Vagina (tissue), 2 donors: ENCODE results near the gene TYSND1. TPM values are rescaled to one million over a fixed set of nuclear protein-coding genes. Genes with fewer than 3 reads are reported as not detected.

Experiments
- DNase-seq, 2 donors: peaks; one replicate each; pipeline ENCODE4 v3.0.0-alpha.2; 2017; ENCODE audit errors: extremely low spot score in 2 of 2
- H3K27ac ChIP-seq: fragments of 200-600 bp; sonication (generic); one replicate; pipeline ENCODE4 v1.5.1; 2019
- H3K27me3 ChIP-seq: fragments of 200-600 bp; sonication (generic); one replicate; pipeline ENCODE4 v1.5.1; 2019
- H3K36me3 ChIP-seq, 2 donors: fragments of 200-600 bp; sonication (generic); one replicate each; pipeline ENCODE4 v1.5.1; 2017 to 2019
- H3K4me1 ChIP-seq: fragments of 200-600 bp; sonication (generic); one replicate; pipeline ENCODE4 v1.5.1; 2019
- H3K4me3 ChIP-seq, 2 donors: fragments of 200-600 bp; sonication (generic); 1 replicate in 1 of 2; 2 replicates in 1 of 2; pipeline ENCODE4 v1.5.1; 2016 to 2019
- H3K9me3 ChIP-seq: fragments of 200-600 bp; sonication (generic); one replicate; pipeline ENCODE4 v1.5.1; 2019
- POLR2A ChIP-seq, 2 donors: fragments of 450-650 bp; IDR thresholded peaks; one replicate each; pipeline ENCODE4 v1.6.1; 2017; ENCODE audit warnings: antibody characterized with exemption in 2 of 2, mild to moderate bottlenecking in 2 of 2, moderate library complexity in 2 of 2
- POLR2AphosphoS5 ChIP-seq, 2 donors: sonication (generic); formaldehyde crosslinking; IDR thresholded peaks; one replicate each; pipeline ENCODE4 v1.9.0; 2017; ENCODE audit warnings: antibody characterized with exemption in 2 of 2, mild to moderate bottlenecking in 2 of 2, low read depth in 1 of 2; ENCODE audit not compliant: insufficient read depth in 1 of 2
- intact Hi-C: fragments of 100-400 bp; cut with DNase I; formaldehyde crosslinking; loops from one replicate; pipeline ENCODE4 v1.15.1; 2023
- total RNA-seq: library from RNA; depleted of rRNA; stranded (reverse); fragments of >200 nt; gene quantifications from one replicate; pipeline ENCODE4 v1.2.3, GENCODE V29; 2016
- TF ChIP-seq, protein P1 (sequence below), 3 experiments: fragments of 450-650 bp in 2 of 3; fragments of 200-600 bp in 1 of 3; sonication (generic) in 1 of 3; IDR thresholded peaks; one replicate each; pipeline ENCODE4 v1.5.1; 2017 to 2019; ENCODE audit warnings: antibody characterized with exemption in 3 of 3, mild to moderate bottlenecking in 2 of 3, moderate library complexity in 2 of 3

TYSND1 gene
- total RNA-seq, 1 donor from 2014 or later: 15.7 TPM

DNA sequence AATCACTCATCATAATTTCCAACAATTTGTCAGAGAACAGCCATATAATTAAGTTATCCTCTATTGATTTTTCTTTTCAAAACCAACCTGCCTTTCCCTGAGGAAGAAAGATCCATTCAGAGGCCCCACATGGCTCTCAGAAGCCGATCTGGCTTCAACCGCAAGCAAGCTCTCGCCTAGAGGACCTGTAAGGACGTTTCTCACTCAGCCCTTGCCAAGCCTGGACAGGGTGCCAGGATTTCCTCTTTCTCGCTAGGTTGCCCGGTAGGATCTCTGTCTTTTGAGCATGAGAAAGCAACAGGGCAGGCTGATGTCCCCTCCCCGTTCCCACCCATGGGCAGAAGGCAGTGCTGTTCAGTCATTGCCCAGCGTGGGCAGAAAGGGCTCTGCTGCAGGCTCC is 26.9 kb downstream of the TYSND1 start:
- intact Hi-C loops: no loop called here
- H3K36me3 ChIP-seq: peaks cover 0 to 5% of the 10 kb centered on the region in 2 donors

DNA sequence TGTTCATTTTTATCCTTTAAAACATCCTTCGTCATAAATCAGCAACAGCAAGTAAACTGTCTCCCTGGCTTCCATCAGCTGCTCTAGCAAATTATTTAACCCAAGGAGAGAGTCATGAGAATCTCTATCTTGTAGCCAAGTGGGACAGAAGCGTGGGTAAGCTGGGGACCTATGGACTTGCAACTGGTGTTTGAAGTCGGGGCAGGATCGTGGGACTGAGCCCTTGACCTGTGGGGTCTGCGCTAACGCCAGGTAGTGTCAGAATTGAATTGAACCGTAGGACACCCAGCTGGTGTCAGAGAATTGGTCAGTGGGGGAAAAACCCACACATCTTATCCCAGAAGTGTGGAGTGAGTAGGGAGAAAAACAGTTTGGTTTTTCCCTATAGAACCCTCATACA is 27.3 kb downstream of the TYSND1 start:
- TF ChIP-seq, protein P1, sequence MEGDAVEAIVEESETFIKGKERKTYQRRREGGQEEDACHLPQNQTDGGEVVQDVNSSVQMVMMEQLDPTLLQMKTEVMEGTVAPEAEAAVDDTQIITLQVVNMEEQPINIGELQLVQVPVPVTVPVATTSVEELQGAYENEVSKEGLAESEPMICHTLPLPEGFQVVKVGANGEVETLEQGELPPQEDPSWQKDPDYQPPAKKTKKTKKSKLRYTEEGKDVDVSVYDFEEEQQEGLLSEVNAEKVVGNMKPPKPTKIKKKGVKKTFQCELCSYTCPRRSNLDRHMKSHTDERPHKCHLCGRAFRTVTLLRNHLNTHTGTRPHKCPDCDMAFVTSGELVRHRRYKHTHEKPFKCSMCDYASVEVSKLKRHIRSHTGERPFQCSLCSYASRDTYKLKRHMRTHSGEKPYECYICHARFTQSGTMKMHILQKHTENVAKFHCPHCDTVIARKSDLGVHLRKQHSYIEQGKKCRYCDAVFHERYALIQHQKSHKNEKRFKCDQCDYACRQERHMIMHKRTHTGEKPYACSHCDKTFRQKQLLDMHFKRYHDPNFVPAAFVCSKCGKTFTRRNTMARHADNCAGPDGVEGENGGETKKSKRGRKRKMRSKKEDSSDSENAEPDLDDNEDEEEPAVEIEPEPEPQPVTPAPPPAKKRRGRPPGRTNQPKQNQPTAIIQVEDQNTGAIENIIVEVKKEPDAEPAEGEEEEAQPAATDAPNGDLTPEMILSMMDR (IDR thresholded peaks at IDR 0.05): no peak
- TF ChIP-seq POLR2AphosphoS5 (IDR thresholded peaks at IDR 0.05; ENCODE audit: insufficient read depth in 1 of 2, low read depth in 1 of 2) (no peak), POLR2A (IDR thresholded peaks at IDR 0.05) (no peak)
- no peak for DNase-seq
- intact Hi-C loops: no loop called here
- peaks cover 0 to 7% of the 10 kb centered on the region in 2 donors for H3K36me3 ChIP-seq
- H3K4me3 ChIP-seq: no peak overlapping the region
- no peak overlapping the region for H3K27ac ChIP-seq
- H3K4me1 ChIP-seq: no peaks in the 10 kb centered on the region
- H3K27me3 ChIP-seq: no peaks in the 10 kb centered on the region
- no peaks in the 10 kb centered on the region for H3K9me3 ChIP-seq

More for the DNA sequence above, 26.9 kb downstream of the TYSND1 start:
- no peaks in the 10 kb centered on the region for H3K4me1 ChIP-seq
- no peaks in the 10 kb centered on the region for H3K9me3 ChIP-seq
- no peak for DNase-seq
- H3K27ac ChIP-seq: no peak overlapping the region
- no peak overlapping the region for H3K4me3 ChIP-seq
- no peaks in the 10 kb centered on the region for H3K27me3 ChIP-seq
- TF ChIP-seq, protein P1 (IDR thresholded peaks at IDR 0.05): no peak
- no peak for TF ChIP-seq POLR2A (IDR thresholded peaks at IDR 0.05)
- TF ChIP-seq POLR2AphosphoS5 (IDR thresholded peaks at IDR 0.05; ENCODE audit: insufficient read depth in 1 of 2, low read depth in 1 of 2): no peak

DNA sequence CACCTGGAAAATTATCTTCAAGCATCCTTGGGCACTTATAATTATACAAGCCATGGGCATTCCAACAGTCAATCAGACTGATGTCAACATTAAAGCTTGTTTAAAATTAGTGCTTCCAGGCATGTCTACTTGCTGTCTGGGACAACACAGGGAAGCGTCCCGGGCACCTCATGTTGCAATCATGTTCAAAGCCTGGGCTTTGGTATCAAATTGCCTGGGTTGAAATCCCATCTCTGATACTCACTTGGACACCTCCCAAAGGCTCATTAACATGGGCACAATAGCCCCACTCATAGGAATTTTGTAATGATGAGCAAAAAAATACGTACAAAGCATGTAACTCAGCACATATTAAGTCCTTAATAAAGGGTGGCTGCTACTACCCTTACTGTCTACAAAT is 28.3 kb downstream of the TYSND1 start:
- Histone ChIP-seq H3K4me3 (no peak overlapping the region), H3K27me3 (no peaks in the 10 kb centered on the region), H3K27ac (no peak overlapping the region), H3K4me1 (no peaks in the 10 kb centered on the region), H3K36me3 (peaks cover 0 to 17% of the 10 kb centered on the region in 2 donors), H3K9me3 (no peaks in the 10 kb centered on the region)
- DNase-seq: no peak
- intact Hi-C loops: no loop called here
- TF ChIP-seq, protein P1 (IDR thresholded peaks at IDR 0.05): no peak
- no peak for TF ChIP-seq POLR2AphosphoS5 (IDR thresholded peaks at IDR 0.05; ENCODE audit: insufficient read depth in 1 of 2, low read depth in 1 of 2)
- no peak for TF ChIP-seq POLR2A (IDR thresholded peaks at IDR 0.05)

DNA sequence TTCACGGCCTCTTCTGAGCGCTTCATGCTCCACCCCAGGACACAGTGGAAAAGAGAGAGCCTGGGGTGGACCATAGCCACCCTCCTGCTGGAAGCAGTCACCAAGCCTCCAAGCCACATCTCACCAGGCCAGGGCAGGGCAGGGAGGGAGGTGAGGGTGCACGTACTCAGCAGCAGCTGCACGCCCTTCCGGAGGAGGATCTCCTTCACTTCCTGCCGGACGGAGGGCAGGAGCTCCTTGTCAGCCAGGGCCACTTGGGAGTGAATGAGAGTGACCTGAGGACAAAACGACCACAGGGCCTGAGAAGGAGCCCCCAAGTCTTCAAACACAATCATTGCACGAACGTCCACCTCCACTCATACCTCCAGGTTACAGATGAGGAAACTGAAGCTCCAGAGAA is 28.9 kb downstream of the TYSND1 start:
- intact Hi-C loops: no loop called here

More for the DNA sequence above, 28.9 kb downstream of the TYSND1 start:
- H3K4me3 ChIP-seq: no peak overlapping the region
- H3K27me3 ChIP-seq: no peaks in the 10 kb centered on the region
- no peak overlapping the region for H3K27ac ChIP-seq
- no peak for TF ChIP-seq POLR2A (IDR thresholded peaks at IDR 0.05)
- TF ChIP-seq, protein P1 (IDR thresholded peaks at IDR 0.05): no peak
- no peak for TF ChIP-seq POLR2AphosphoS5 (IDR thresholded peaks at IDR 0.05; ENCODE audit: insufficient read depth in 1 of 2, low read depth in 1 of 2)
- peaks cover 0 to 22% of the 10 kb centered on the region in 2 donors for H3K36me3 ChIP-seq
- no peaks in the 10 kb centered on the region for H3K4me1 ChIP-seq
- no peak for DNase-seq
- H3K9me3 ChIP-seq: no peaks in the 10 kb centered on the region
